Neuronal stem cell (in vitro differentiated cells): ENCODE results near the gene ITPRIPL2.

Source experiments
- DNase-seq: peaks from one replicate; pipeline ENCODE4 v3.0.0-alpha.2; 2013; ENCODE audit warnings: low spot score
- H2AFZ ChIP-seq: one replicate; pipeline ENCODE4 v1.6.1; 2013; ENCODE audit warnings: mild to moderate bottlenecking, low read length, inconsistent platforms
- H2AK5ac ChIP-seq: 2 replicates; pipeline ENCODE4 v1.6.1; 2013; ENCODE audit warnings: low read depth, mild to moderate bottlenecking, inconsistent platforms, low read length, moderate library complexity, mixed read lengths
- H2BK120ac ChIP-seq: 2 replicates; pipeline ENCODE4 v1.6.1; 2013; ENCODE audit warnings: low read depth, mild to moderate bottlenecking, inconsistent platforms, low read length, moderate library complexity, mixed read lengths
- H2BK12ac ChIP-seq: one replicate; pipeline ENCODE4 v1.6.1; 2013; ENCODE audit warnings: low read length, inconsistent platforms
- H2BK15ac ChIP-seq: 2 replicates; pipeline ENCODE4 v1.6.1; 2013; ENCODE audit warnings: mild to moderate bottlenecking, low read length, inconsistent platforms, mixed read lengths
- H2BK5ac ChIP-seq: one replicate; pipeline ENCODE4 v1.6.1; 2013; ENCODE audit warnings: inconsistent platforms, mild to moderate bottlenecking, low read length, moderate library complexity
- H3K14ac ChIP-seq: one replicate; pipeline ENCODE4 v1.6.1; 2013; ENCODE audit warnings: low read length, inconsistent platforms
- H3K18ac ChIP-seq: 2 replicates; pipeline ENCODE4 v1.6.1; 2013; ENCODE audit warnings: low read length, inconsistent platforms
- H3K23ac ChIP-seq: 2 replicates; pipeline ENCODE4 v1.6.1; 2013; ENCODE audit warnings: low read depth, mild to moderate bottlenecking, mixed read lengths, low read length, inconsistent platforms; ENCODE audit not compliant: poor library complexity
- H3K27ac ChIP-seq: replicated peaks from 3 replicates; pipeline ENCODE4 v1.5.1; 2013; ENCODE audit warnings: low read length, inconsistent platforms
- H3K27me3 ChIP-seq, 3 experiments: 2 replicates each; pipeline ENCODE4 v1.6.1; 2013; ENCODE audit warnings: low read length in 3 of 3, mild to moderate bottlenecking in 2 of 3, inconsistent platforms in 1 of 3, low read depth in 1 of 3, mixed read lengths in 1 of 3, moderate library complexity in 1 of 3; ENCODE audit not compliant: control insufficient read depth in 3 of 3, insufficient read depth in 3 of 3
- H3K36me3 ChIP-seq, 2 donors: replicated peaks in 1 of 2; 2 replicates each; pipeline ENCODE4 v1.6.1; 2013; ENCODE audit warnings: low read length in 2 of 2; ENCODE audit not compliant: control insufficient read depth in 2 of 2, insufficient read depth in 2 of 2
- H3K4ac ChIP-seq: 2 replicates; pipeline ENCODE4 v1.6.1; 2013; ENCODE audit warnings: inconsistent platforms, mild to moderate bottlenecking, low read length, moderate library complexity
- H3K4me1 ChIP-seq, 2 donors: 1 replicate in 1 of 2; 2 replicates in 1 of 2; pipeline ENCODE4 v1.6.1; 2013; ENCODE audit warnings: low read length in 2 of 2, low read depth in 1 of 2; ENCODE audit not compliant: control insufficient read depth in 2 of 2, insufficient read depth in 1 of 2
- H3K4me2 ChIP-seq: one replicate; pipeline ENCODE4 v1.6.1; 2013; ENCODE audit warnings: mild to moderate bottlenecking, low read length, inconsistent platforms; ENCODE audit not compliant: insufficient read depth, poor library complexity, severe bottlenecking
- H3K4me3 ChIP-seq, 2 donors: 2 replicates each; pipeline ENCODE4 v1.5.1; 2013; ENCODE audit warnings: low read length in 2 of 2, mild to moderate bottlenecking in 2 of 2, inconsistent platforms in 1 of 2, moderate library complexity in 1 of 2
- H3K79me1 ChIP-seq: one replicate; pipeline ENCODE4 v1.6.1; 2013; ENCODE audit warnings: low read depth, mild to moderate bottlenecking, inconsistent platforms, low read length, moderate library complexity
- H3K9ac ChIP-seq: one replicate; pipeline ENCODE4 v1.6.1; 2013; ENCODE audit warnings: mild to moderate bottlenecking, low read depth, low read length, inconsistent platforms; ENCODE audit not compliant: poor library complexity
- H3K9me3 ChIP-seq, 2 donors: replicated peaks in 1 of 2; 2 replicates each; pipeline versions ENCODE3 to v1.6.1; 2013; ENCODE audit warnings: low read length in 2 of 2, mild to moderate bottlenecking in 2 of 2, inconsistent platforms in 1 of 2, low read depth in 1 of 2, mixed read lengths in 1 of 2, moderate library complexity in 1 of 2; ENCODE audit not compliant: control insufficient read depth in 2 of 2, insufficient read depth in 1 of 2
- H4K8ac ChIP-seq: one replicate; pipeline ENCODE4 v1.6.1; 2013; ENCODE audit warnings: low read depth, mild to moderate bottlenecking, inconsistent platforms, low read length, moderate library complexity
- H4K91ac ChIP-seq: one replicate; pipeline ENCODE4 v1.6.1; 2013; ENCODE audit warnings: low read length, low read depth, mild to moderate bottlenecking, inconsistent platforms; ENCODE audit not compliant: poor library complexity
- WGBS, 2 donors: extraction: QIAGEN DNeasy Blood & Tissue Kit; methylation state at CpG; one replicate each; pipeline ENCODE4 v1.1.7; 2013; ENCODE audit warnings: missing lambda C conversion rate in 2 of 2, mixed read lengths in 1 of 2; ENCODE audit not compliant: insufficient read length in 2 of 2, insufficient replicate concordance in 1 of 2; ENCODE audit errors: extremely low coverage in 2 of 2; 5-methylcytosine and 5-hydroxymethylcytosine counted together

ITPRIPL2 gene

GRCh38 chr16:19068237-19068815 lies 45.4 kb upstream of the ITPRIPL2 start:
- Histone ChIP-seq H3K27ac (no peak overlapping the region), H2AFZ (peak overlapping the region; percentile 99), H3K4me3 (peak overlapping the region; percentile 66 to 94), H3K4me1 (no peaks in the 10 kb centered on the region), H3K27me3 (no peaks in the 10 kb centered on the region), H2BK15ac (no peak overlapping the region), H2AK5ac (no peak overlapping the region), H3K9me3 (no peaks in the 10 kb centered on the region), H2BK120ac (no peak overlapping the region), H3K14ac (no peak overlapping the region), H4K8ac (no peak overlapping the region), H2BK5ac (peak overlapping the region; percentile 98), H3K79me1 (peaks cover 5% of the 10 kb centered on the region), H3K18ac (no peak overlapping the region), H3K36me3 (peaks cover 4 to 18% of the 10 kb centered on the region in 2 donors), H2BK12ac (no peak overlapping the region), H3K4ac (no peak overlapping the region), H3K9ac (peak overlapping the region; percentile 50), H4K91ac (no peak overlapping the region), H3K4me2 (peak overlapping the region; percentile 83), H3K23ac (peak overlapping the region; percentile 73)
- DNase-seq: no peak
- no CpG with 5 or more reads among the region's 19 CpGs for WGBS, 2 donors

GRCh38 chr16:19071811-19072777 lies 41.7 kb upstream of the ITPRIPL2 start:
- WGBS, 2 donors: no CpG with 5 or more reads among the region's 21 CpGs
- Histone ChIP-seq H2AFZ (no peak overlapping the region), H2BK120ac (no peak overlapping the region), H2AK5ac (no peak overlapping the region), H3K36me3 (peaks cover 10 to 50% of the 10 kb centered on the region in 2 donors), H3K79me1 (peaks cover 5% of the 10 kb centered on the region), H4K91ac (no peak overlapping the region), H3K4me2 (no peak overlapping the region), H2BK15ac (no peak overlapping the region), H3K4me3 (no peak overlapping the region), H3K18ac (no peak overlapping the region), H3K27ac (no peak overlapping the region), H4K8ac (no peak overlapping the region), H3K14ac (no peak overlapping the region), H3K4ac (no peak overlapping the region), H3K4me1 (no peaks in the 10 kb centered on the region), H3K9ac (no peak overlapping the region), H3K9me3 (no peaks in the 10 kb centered on the region), H2BK5ac (no peak overlapping the region), H2BK12ac (no peak overlapping the region), H3K23ac (no peak overlapping the region), H3K27me3 (no peaks in the 10 kb centered on the region)
- DNase-seq: peak; percentile 31

- DNase-seq: no peak
- no CpG with 5 or more reads among the region's 3 CpGs for WGBS, 2 donors
Measured at GRCh38 chr16:19073344-19073743, 40.4 kb upstream of the ITPRIPL2 start.

GRCh38 chr16:19073863-19074262 lies 39.9 kb upstream of the ITPRIPL2 start:
- Histone ChIP-seq H2BK15ac (no peak overlapping the region), H3K4me1 (no peaks in the 10 kb centered on the region)
- no CpG with 5 or more reads among the region's 7 CpGs for WGBS, 2 donors

More at GRCh38 chr16:19073344-19073743, 40.4 kb upstream of the ITPRIPL2 start:
- no peak overlapping the region for H2AK5ac ChIP-seq
- no peak overlapping the region for H2BK120ac ChIP-seq
- H2AFZ ChIP-seq: no peak overlapping the region
- H3K9me3 ChIP-seq: no peaks in the 10 kb centered on the region
- no peak overlapping the region for H3K23ac ChIP-seq
- peaks cover 14 to 60% of the 10 kb centered on the region in 2 donors for H3K36me3 ChIP-seq
- H2BK5ac ChIP-seq: no peak overlapping the region
- H4K91ac ChIP-seq: no peak overlapping the region
- H3K14ac ChIP-seq: no peak overlapping the region
- no peak overlapping the region for H3K27ac ChIP-seq
- H2BK15ac ChIP-seq: no peak overlapping the region
- H3K79me1 ChIP-seq: peaks cover 2% of the 10 kb centered on the region
- H3K4me2 ChIP-seq: no peak overlapping the region
- no peak overlapping the region for H3K18ac ChIP-seq
- no peak overlapping the region for H4K8ac ChIP-seq
- H3K4me3 ChIP-seq: no peak overlapping the region
- H3K27me3 ChIP-seq: no peaks in the 10 kb centered on the region
- no peak overlapping the region for H2BK12ac ChIP-seq
- no peaks in the 10 kb centered on the region for H3K4me1 ChIP-seq
- H3K9ac ChIP-seq: no peak overlapping the region
- H3K4ac ChIP-seq: no peak overlapping the region

More at GRCh38 chr16:19073863-19074262, 39.9 kb upstream of the ITPRIPL2 start:
- H3K14ac ChIP-seq: no peak overlapping the region
- no peak overlapping the region for H2BK5ac ChIP-seq
- H3K4ac ChIP-seq: no peak overlapping the region
- no peak overlapping the region for H2AK5ac ChIP-seq
- H3K79me1 ChIP-seq: peaks cover 2% of the 10 kb centered on the region
- no peak overlapping the region for H3K9ac ChIP-seq
- H2BK12ac ChIP-seq: no peak overlapping the region
- no peak overlapping the region for H3K23ac ChIP-seq
- H3K36me3 ChIP-seq: peaks cover 15 to 66% of the 10 kb centered on the region in 2 donors
- no peak for DNase-seq
- no peak overlapping the region for H2AFZ ChIP-seq
- H3K18ac ChIP-seq: no peak overlapping the region
- no peak overlapping the region for H3K4me3 ChIP-seq
- no peak overlapping the region for H4K91ac ChIP-seq
- H3K9me3 ChIP-seq: peaks cover 0 to under 1% of the 10 kb centered on the region in 2 donors
- H4K8ac ChIP-seq: no peak overlapping the region
- no peaks in the 10 kb centered on the region for H3K27me3 ChIP-seq
- H3K4me2 ChIP-seq: no peak overlapping the region
- no peak overlapping the region for H3K27ac ChIP-seq
- H2BK120ac ChIP-seq: no peak overlapping the region
